ENCODE data around the gene CYB5B. TPM values are rescaled to one million over a fixed set of nuclear protein-coding genes. Genes with fewer than 3 reads are reported as not detected.
A peak's percentile ranks its signal among the peaks of the same experiment; 100 is the strongest.

CYB5B gene
- total RNA-seq, 2 donors from 2014 or later: 60.8 to 62.0 TPM

DNA sequence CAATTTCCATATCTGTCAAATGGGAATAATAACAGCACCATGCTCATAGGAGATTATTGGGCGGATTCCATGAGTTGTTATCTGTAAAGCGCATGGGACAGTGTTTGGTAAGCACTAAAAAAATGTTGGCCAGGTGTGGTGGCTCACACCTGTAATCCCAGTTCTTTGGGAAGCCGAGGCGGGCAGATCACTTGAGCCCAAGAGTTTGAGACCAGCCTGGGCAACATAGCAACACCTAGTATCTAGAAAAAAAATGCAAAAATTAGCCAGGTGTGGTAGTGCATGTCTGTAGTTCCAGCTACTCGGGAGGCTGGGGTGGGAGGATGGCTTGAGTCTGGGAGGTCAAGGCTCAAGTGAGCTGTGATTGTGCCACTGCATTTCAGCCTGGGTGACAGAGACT is 74.5 kb downstream of the CYB5B start:
- intact Hi-C loops (cut with DNase I): loop anchor here in 1 of 2 donors (10.0 kb wide), 1 partner anchor 66 kb away; the partner anchor contains the start of gene NFAT5
- DNase-seq (no peak), ATAC-seq (no peak)

DNA sequence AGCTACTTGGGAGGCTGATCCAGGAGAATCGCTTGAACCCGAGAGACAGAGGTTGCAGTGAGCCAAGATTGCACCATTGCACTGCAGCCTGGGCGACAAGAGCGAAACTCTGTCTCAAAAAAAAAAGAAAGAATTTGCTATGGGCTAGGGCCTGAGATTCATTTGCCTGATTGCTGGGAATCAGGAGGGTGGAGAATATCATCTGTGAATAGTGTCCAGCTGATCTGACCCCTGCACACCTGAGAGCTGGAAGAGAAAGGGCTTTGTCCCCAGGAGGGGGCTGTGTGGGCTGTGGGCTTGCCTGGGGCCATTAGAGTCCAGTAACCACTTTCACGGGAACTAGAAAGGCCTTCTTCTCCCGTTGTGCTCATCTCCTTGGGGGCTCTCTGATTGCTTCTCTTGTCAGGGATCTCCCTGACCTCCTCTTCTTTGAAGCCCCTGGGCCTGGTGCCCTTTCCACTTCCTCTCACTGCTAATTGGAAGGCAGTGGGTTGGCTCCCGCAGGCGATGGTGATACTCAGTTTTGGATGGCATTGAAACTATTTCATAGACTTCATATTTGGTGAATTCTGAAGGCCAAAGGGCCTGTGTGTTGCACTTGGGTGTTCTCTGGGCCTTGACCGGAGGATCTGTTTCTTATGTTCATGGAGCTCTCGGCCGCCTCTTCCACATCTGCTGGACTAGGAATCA is 75.3 kb downstream of the CYB5B start:
- intact Hi-C loops (cut with DNase I): loop anchor here in 1 of 2 donors (10.0 kb wide), 1 partner anchor 65 kb away; the partner anchor contains the start of gene NFAT5
- ATAC-seq: no peak
- no peak for DNase-seq

DNA sequence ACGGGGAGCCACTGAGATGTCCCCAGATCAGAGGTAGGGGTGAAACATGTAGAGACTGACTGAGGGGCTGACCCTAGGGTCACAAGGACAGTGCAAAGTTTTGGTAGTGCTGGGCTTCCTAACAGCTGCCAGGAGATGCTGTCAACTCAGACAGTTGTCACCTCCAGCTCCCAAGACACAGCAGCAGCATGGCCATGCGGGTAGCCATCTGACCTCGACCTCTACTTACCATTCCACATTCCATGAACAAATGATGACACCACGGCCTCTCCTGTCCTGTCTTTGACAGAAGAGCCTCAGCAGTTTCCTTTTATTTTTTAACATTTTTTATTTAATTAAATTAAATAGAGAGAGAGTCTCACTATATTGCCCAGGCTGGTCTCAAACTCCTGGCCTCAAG is 76.1 kb downstream of the CYB5B start:
- ATAC-seq (no peak), DNase-seq (no peak)
- intact Hi-C loops (cut with DNase I): no loop called here

DNA sequence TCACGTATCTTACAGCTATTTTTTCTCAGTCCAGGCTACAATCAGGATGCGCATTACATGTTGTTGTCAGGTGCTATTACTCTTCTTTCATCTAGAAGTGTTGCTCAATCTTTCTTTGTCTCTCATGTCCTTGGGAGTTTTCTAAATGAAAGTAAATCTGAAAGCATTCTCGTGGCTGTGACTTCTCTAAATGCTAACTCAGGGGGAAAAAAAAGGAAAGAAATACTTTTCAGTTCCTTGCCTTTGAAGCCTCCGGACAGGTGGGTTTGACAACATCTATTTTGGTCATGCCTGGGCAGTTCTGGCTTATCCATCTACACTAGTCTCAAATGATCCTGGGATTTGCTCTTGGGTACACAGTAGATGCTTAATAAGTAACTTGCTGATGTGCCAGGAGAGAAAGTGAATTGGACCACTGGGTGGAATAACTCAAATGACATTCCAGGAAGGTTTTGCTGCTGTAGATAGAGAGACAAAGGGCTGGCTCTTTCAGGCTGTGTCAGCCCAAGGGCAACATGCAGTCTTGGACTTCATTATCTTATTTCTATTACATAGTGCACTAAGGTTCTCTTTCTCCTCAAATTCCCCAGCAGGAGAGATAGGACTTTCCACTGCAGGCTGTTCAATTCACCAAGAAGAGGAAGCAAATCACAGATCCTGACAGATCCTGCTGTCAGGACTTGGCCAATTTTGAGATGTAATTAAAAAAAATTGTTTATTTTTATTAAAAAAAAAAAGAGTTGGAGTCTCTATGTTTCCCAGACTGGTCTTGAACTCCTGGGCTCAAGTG is 77.7 kb downstream of the CYB5B start:
- intact Hi-C loops (cut with DNase I): no loop called here
- ATAC-seq: no peak
- DNase-seq: no peak

DNA sequence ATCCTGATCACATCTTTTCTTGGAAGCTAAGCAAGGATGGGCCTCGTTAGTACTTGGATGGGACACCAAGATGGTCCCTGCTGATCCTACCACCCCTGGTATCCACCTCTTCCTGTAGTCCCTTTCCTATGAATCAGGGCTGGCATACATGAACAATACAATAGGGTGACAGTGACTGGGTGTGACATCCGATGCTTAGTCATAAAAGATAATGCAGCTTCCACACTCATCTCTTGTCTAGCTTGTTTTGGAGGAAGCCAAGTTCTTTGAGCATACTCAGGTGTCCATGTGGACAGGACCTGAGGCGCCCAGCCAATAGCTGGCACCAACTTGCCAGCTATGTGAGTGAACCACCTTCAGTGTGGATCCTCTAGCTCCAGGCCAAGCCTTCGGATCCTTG is 78.8 kb downstream of the CYB5B start:
- no peak for ATAC-seq
- intact Hi-C loops (cut with DNase I): no loop called here
- no peak for DNase-seq

DNA sequence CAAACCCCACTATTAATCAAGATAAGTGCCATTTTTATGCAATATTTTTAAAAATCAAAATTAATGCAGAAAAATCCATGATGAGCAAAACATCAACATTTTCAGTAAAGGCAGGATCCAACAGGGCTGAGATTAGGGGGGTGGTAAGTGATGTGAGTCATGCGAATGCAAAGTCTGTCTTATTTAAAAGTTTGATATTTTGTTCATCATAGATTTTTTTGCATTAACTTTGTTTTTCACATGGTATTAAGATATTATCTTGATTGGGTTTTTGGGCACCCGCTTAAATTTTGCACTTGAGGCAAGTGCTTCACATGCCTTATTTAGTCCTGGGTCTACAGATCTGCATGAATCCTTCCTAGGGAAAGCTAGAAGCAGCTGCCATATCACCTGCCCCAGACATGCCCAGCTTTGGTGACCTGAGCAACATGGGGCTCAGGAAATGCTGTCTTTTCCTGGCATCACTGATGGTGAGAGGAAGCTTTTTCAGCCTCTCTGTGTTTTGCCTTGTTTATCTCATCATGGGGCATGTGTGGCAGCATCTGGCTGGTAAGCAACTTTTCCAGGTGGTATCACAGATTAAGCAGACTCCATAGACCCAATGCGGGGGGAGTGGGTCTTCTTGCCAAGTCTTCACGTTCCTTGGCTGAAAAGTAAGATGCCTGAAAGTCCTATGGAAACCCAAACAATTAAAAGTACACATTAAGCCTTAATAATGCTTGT is 83.8 kb downstream of the CYB5B start:
- no peak for ATAC-seq
- no peak for DNase-seq

DNA sequence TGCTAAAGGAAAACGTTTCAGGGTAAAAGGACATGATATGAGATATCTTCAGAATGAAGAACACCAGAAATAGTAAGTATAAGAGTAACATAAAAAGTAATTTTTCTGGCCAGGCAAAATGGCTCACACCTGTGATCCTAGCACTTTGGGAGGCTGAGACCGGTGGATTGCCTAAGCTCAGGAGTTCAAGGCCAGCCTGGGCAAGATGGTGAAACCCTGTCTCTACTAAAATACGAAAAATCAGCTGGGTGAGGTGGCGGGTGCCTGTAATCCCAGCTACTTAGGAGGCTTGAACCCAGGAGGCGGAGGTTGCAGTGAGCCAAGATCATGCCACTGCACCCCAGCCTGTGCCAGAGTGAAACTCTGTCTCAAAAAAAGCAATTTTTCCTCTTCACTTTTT is 84.7 kb downstream of the CYB5B start:
- no peak for ATAC-seq
- intact Hi-C loops (cut with DNase I): no loop called here
- DNase-seq: no peak

More for the DNA sequence above, 83.8 kb downstream of the CYB5B start:
- intact Hi-C loops (cut with DNase I): no loop called here

DNA sequence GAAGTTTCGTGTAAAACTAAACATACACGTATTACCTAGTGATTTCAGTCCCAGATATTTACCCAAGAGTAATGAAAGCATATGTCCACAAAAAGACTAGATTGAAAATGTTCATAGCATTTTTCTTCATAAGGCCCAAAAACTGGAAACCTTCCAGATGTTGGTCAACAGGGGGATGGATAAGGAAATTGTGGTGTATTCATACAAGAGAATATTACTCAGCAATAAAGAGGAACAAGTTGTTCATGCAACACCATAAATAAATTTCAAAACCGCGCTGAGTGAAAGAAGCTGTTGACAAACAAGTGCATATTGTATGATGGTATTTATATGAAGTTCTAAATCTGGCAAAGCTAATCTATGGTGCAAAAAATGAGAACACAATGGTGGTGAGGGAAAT is 87.2 kb downstream of the CYB5B start:
- DNase-seq: no peak
- intact Hi-C loops (cut with DNase I): no loop called here
- no peak for ATAC-seq

DNA sequence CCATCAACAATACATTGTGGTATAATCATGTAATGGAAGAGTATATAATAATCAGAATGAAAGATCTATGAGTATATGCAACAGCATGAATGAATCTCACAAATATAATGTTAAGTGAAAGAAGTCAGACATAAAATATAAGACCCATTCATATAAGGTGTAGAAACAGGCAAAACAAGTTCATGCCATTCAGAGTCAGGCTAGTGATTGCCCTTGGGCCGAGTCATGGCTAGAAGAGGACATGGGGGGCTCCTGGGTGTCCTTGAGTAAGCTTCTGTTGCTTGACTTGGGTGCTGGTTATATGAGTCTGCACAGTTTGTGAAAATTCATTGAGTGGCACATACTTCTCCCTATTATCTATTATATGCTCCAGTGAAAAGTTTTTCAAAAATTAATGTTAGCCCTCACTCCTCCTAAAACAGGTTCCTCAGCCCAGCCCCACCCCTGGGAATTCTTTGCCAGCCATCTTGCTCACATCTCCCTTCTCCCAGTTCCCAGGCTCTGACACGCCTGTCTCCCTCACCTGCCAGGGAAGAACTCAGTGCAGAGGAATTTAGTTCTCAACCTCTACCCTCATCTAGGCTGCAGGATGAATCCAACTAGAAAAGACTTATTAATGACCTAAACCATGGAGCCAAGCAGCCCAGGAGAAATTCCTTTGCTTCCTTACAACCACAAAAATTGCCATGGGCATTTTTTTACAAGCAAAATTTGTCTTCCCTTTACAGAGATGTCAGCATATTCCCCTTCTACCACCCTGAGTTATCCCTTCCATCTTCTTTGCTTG is 89.0 kb downstream of the CYB5B start:
- DNase-seq (no peak), ATAC-seq (peak in 1 of 2 donors; percentile 30)
- intact Hi-C loops (cut with DNase I): no loop called here

DNA sequence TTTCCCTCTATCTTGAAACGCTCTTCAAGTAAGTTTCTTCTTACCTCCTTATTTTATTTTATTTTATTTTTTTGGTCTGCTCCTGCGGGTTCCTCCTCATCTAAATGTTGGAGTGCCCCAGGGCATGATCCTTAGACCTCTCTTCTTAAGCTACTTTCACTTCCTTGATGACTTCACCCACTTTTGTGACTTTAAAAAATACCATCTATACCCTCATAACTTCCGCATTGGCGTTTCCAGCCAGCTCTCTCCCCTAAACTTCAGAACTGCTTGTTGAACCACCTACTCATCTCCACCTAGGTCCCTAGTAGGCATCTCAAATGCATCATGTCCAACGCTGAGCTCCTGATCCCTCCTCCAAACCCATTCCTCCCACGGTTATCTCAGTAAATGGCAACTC is 89.9 kb downstream of the CYB5B start:
- DNase-seq: no peak
- intact Hi-C loops (cut with DNase I): no loop called here
- peak in 1 of 2 donors; percentile 57 for ATAC-seq

Other genes with a start within 250 kb of the CYB5B start
- gene SNTB2, start 237.5 kb upstream of the CYB5B start, total RNA-seq: 10 to 100 TPM; 22.7 to 27.8 TPM
- 10 to 100 TPM; 22.4 to 30.0 TPM for gene VPS4A, start 113.3 kb upstream of the CYB5B start, total RNA-seq
- gene PDF, start 94.0 kb upstream of the CYB5B start, total RNA-seq: 1 to 10 TPM; 6.2 to 9.4 TPM
- 10 to 100 TPM; 20.5 to 21.9 TPM for gene COG8, start 85.1 kb upstream of the CYB5B start, total RNA-seq
- gene NIP7, start 84.8 kb upstream of the CYB5B start, total RNA-seq: 10 to 100 TPM in 1 of 2 donors, 1 to 10 TPM in 1; 9.1 to 20.8 TPM
- under 1 TPM in 1 of 2 donors, not detected in 1; 0.37 TPM for gene TMED6, start 72.8 kb upstream of the CYB5B start, total RNA-seq
- 10 to 100 TPM; 22.6 to 26.6 TPM for gene TERF2, start 38.6 kb upstream of the CYB5B start, total RNA-seq
- gene NFAT5, start 141.3 kb downstream of the CYB5B start, total RNA-seq: 10 to 100 TPM; 19.7 to 23.6 TPM